ENCODE measurements around the gene PPP1R14C. TPM values are rescaled to one million over a fixed set of nuclear protein-coding genes. Genes with fewer than 3 reads are reported as not detected.

The PPP1R14C gene
- total and polyA plus RNA-seq, 2 experiments from 2014 or later, result 1.1 to 1.4 TPM

- Mint-ChIP-seq H3K4me3 (no peak overlapping the region), H3K9me3 (no peaks in the 10 kb centered on the region), H3K27me3 (ENCODE audit: insufficient read depth, low read depth, poor library complexity) (peaks cover 8% of the 10 kb centered on the region), H3K27ac (no peak overlapping the region), H3K36me3 (ENCODE audit: low read depth) (no peaks in the 10 kb centered on the region), H3K4me1 (0 out of 3 replicates have a peak, but pooled peaks cover 4% of the 10 kb centered on the region)
- Histone ChIP-seq H3K4me3 (no peak overlapping the region), H4K20me1 (replicated peaks; ENCODE audit: insufficient read depth) (no peaks in the 10 kb centered on the region), H2AFZ (no peak overlapping the region), H3K36me3 (ENCODE audit: insufficient read depth) (no peaks in the 10 kb centered on the region), H3K4me2 (no peak overlapping the region), H3K9me2 (ENCODE audit: insufficient read depth) (no peaks in the 10 kb centered on the region), H3K27me3 (ENCODE audit: insufficient read depth) (no peaks in the 10 kb centered on the region), H3K79me2 (replicated peaks; ENCODE audit: insufficient read depth) (no peaks in the 10 kb centered on the region), H3K4me1 (ENCODE audit: insufficient read depth) (no peaks in the 10 kb centered on the region), H3F3A (replicated peaks; ENCODE audit: low read depth) (no peaks in the 10 kb centered on the region), H3K27ac (ENCODE audit: low read depth) (no peak overlapping the region)
- ATAC-seq (no peak), DNase-seq (ENCODE audit: low spot score) (no peak)
- no peak for TF ChIP-seq ZNF331 (CRISPR knock-in tag; IDR thresholded peaks at IDR 0.05; ENCODE audit: low read depth)
- TF ChIP-seq STAT1 (IDR thresholded peaks at IDR 0.05; ENCODE audit: unreplicated experiment), result no peak
- no peak for TF ChIP-seq ETS1 (IDR thresholded peaks at IDR 0.05)
- no peak for TF ChIP-seq REST (IDR thresholded peaks at IDR 0.05; ENCODE audit: unreplicated experiment)
- TF ChIP-seq CTCF (conservative IDR thresholded peaks at IDR 0.05; ENCODE audit: low read depth in 2 of 2), result no peak
- TF ChIP-seq CREB1 (CRISPR knock-in tag; IDR thresholded peaks at IDR 0.05; ENCODE audit: low read depth), result no peak
- TF ChIP-seq POLR2AphosphoS5 (IDR thresholded peaks at IDR 0.05; ENCODE audit: low read depth), result no peak
Measured at GRCh38 chr6:150208611-150209352, 65.9 kb downstream of the PPP1R14C start.

- no peaks in the 10 kb centered on the region for H4K20me1 ChIP-seq (replicated peaks; ENCODE audit: insufficient read depth)
- no peaks in the 10 kb centered on the region for H3K4me1 ChIP-seq (ENCODE audit: insufficient read depth)
- no peaks in the 10 kb centered on the region for H3K9me2 ChIP-seq (ENCODE audit: insufficient read depth)
- H3K27ac Mint-ChIP-seq, result no peak overlapping the region
- no peaks in the 10 kb centered on the region for H3K27me3 ChIP-seq (ENCODE audit: insufficient read depth)
- ATAC-seq (no peak), DNase-seq (ENCODE audit: low spot score) (no peak)
- H3K27me3 Mint-ChIP-seq (ENCODE audit: insufficient read depth, low read depth, poor library complexity), result peaks cover 10% of the 10 kb centered on the region
- no peak overlapping the region for H3K4me3 Mint-ChIP-seq
- no peaks in the 10 kb centered on the region for H3F3A ChIP-seq (replicated peaks; ENCODE audit: low read depth)
- no peaks in the 10 kb centered on the region for H3K79me2 ChIP-seq (replicated peaks; ENCODE audit: insufficient read depth)
- no peak overlapping the region for H3K4me2 ChIP-seq
- no peaks in the 10 kb centered on the region for H3K9me3 Mint-ChIP-seq
- no peak overlapping the region for H3K27ac ChIP-seq (ENCODE audit: low read depth)
- no peak overlapping the region for H3K4me3 ChIP-seq
- no peaks in the 10 kb centered on the region for H3K36me3 ChIP-seq (ENCODE audit: insufficient read depth)
- no peaks in the 10 kb centered on the region for H3K36me3 Mint-ChIP-seq (ENCODE audit: low read depth)
- 0 out of 3 replicates have a peak, but pooled peaks cover 4% of the 10 kb centered on the region for H3K4me1 Mint-ChIP-seq
- H2AFZ ChIP-seq, result no peak overlapping the region
- TF ChIP-seq EZH2 (IDR thresholded peaks at IDR 0.05; ENCODE audit: low read depth, unreplicated experiment), result no peak
- TF ChIP-seq EZH2phosphoT487 (IDR thresholded peaks at IDR 0.05; ENCODE audit: unreplicated experiment), result no peak
- no peak for TF ChIP-seq ETS1 (IDR thresholded peaks at IDR 0.05)
- no peak for TF ChIP-seq REST (IDR thresholded peaks at IDR 0.05; ENCODE audit: unreplicated experiment)
- no peak for TF ChIP-seq CREB1 (CRISPR knock-in tag; IDR thresholded peaks at IDR 0.05; ENCODE audit: low read depth)
- TF ChIP-seq POLR2AphosphoS5 (IDR thresholded peaks at IDR 0.05; ENCODE audit: low read depth), result no peak
Measured at GRCh38 chr6:150209415-150209814, 66.6 kb downstream of the PPP1R14C start.
